Astrocyte (in vitro differentiated cells and primary cell): ENCODE measurements around the gene LARGE1. TPM values are rescaled to one million over a fixed set of nuclear protein-coding genes. Genes with fewer than 3 reads are reported as not detected.

Experiments
- DNase-seq: peaks from one replicate; pipeline ENCODE4 v3.0.0-alpha.2; 2010; ENCODE audit warnings: low read depth
- FAIRE-seq: peaks from 2 replicates; lab custom pipeline; 2011; peaks lifted over from hg19 to GRCh38; lab: Jason Lieb, UNC
- H2AFZ ChIP-seq: 2 replicates; pipeline ENCODE4 v1.6.0; 2012; ENCODE audit warnings: low read depth, low read length, inconsistent platforms
- H3K27ac ChIP-seq: 2 replicates; pipeline ENCODE4 v1.5.1; 2011; ENCODE audit warnings: low read depth, low read length, inconsistent platforms
- H3K27me3 ChIP-seq: 2 replicates; pipeline ENCODE4 v1.6.0; 2011; ENCODE audit warnings: low read length, inconsistent platforms; ENCODE audit not compliant: insufficient read depth
- H3K36me3 ChIP-seq: 2 replicates; pipeline ENCODE4 v1.5.1; 2011; ENCODE audit warnings: low read length, inconsistent platforms; ENCODE audit not compliant: insufficient read depth
- H3K4me1 ChIP-seq: 2 replicates; pipeline ENCODE4 v1.5.1; 2011; ENCODE audit warnings: low read length, inconsistent platforms; ENCODE audit not compliant: insufficient read depth
- H3K4me2 ChIP-seq: 2 replicates; pipeline ENCODE4 v1.6.0; 2012; ENCODE audit warnings: low read length, inconsistent platforms
- H3K4me3 ChIP-seq: 2 replicates; pipeline ENCODE4 v1.5.1; 2011; ENCODE audit warnings: low read depth, mild to moderate bottlenecking, low read length, inconsistent platforms; ENCODE audit not compliant: insufficient read depth
- H3K79me2 ChIP-seq: 2 replicates; pipeline ENCODE4 v1.6.0; 2012; ENCODE audit warnings: mild to moderate bottlenecking, low read length, inconsistent platforms; ENCODE audit not compliant: insufficient read depth
- H3K9ac ChIP-seq: 2 replicates; pipeline ENCODE4 v1.6.0; 2012; ENCODE audit warnings: mild to moderate bottlenecking, low read length, inconsistent platforms
- H3K9me3 ChIP-seq: 2 replicates; pipeline ENCODE4 v1.5.1; 2012; ENCODE audit warnings: low read depth, mild to moderate bottlenecking, low read length, inconsistent platforms; ENCODE audit not compliant: insufficient read depth
- H4K20me1 ChIP-seq: 2 replicates; pipeline ENCODE4 v1.6.0; 2012; ENCODE audit warnings: low read length, inconsistent platforms; ENCODE audit not compliant: insufficient read depth
- H3K27ac Mint-ChIP-seq: one replicate; pipeline ENCODE4 v1.8.0; 2021; ENCODE audit warnings: mild to moderate bottlenecking, mixed read lengths; ENCODE audit not compliant: unreplicated experiment
- H3K27me3 Mint-ChIP-seq: one replicate; pipeline ENCODE4 v1.8.0; 2021; ENCODE audit warnings: low read depth, mixed read lengths; ENCODE audit not compliant: unreplicated experiment
- H3K36me3 Mint-ChIP-seq: one replicate; pipeline ENCODE4 v1.8.0; 2021; ENCODE audit warnings: low read depth, mixed read lengths; ENCODE audit not compliant: unreplicated experiment
- H3K4me1 Mint-ChIP-seq: one replicate; pipeline ENCODE4 v1.8.0; 2021; ENCODE audit warnings: low read depth, mixed read lengths; ENCODE audit not compliant: unreplicated experiment
- H3K4me3 Mint-ChIP-seq: one replicate; pipeline ENCODE4 v1.8.0; 2021; ENCODE audit warnings: mild to moderate bottlenecking, moderate library complexity, mixed read lengths; ENCODE audit not compliant: unreplicated experiment
- H3K9me3 Mint-ChIP-seq: one replicate; pipeline ENCODE4 v1.8.0; 2021; ENCODE audit warnings: mild to moderate bottlenecking, mixed read lengths; ENCODE audit not compliant: unreplicated experiment
- CTCF ChIP-seq: IDR thresholded peaks from 2 replicates; pipeline ENCODE4 v1.5.1; 2011; ENCODE audit warnings: low read depth, mild to moderate bottlenecking, inconsistent platforms, low read length, moderate library complexity; ENCODE audit not compliant: insufficient read depth
- EZH2 ChIP-seq: IDR thresholded peaks from 2 replicates; pipeline ENCODE4 v1.6.1; 2012; ENCODE audit warnings: mild to moderate bottlenecking, low read length, inconsistent platforms; ENCODE audit not compliant: insufficient read depth
- total RNA-seq: library from RNA; stranded (reverse); gene quantifications from 2 replicates; pipeline ENCODE4 v1.2.1, GENCODE V29; 2021

The LARGE1 gene
- total RNA-seq, 1 donor from 2014 or later = 92.6 TPM

DNA sequence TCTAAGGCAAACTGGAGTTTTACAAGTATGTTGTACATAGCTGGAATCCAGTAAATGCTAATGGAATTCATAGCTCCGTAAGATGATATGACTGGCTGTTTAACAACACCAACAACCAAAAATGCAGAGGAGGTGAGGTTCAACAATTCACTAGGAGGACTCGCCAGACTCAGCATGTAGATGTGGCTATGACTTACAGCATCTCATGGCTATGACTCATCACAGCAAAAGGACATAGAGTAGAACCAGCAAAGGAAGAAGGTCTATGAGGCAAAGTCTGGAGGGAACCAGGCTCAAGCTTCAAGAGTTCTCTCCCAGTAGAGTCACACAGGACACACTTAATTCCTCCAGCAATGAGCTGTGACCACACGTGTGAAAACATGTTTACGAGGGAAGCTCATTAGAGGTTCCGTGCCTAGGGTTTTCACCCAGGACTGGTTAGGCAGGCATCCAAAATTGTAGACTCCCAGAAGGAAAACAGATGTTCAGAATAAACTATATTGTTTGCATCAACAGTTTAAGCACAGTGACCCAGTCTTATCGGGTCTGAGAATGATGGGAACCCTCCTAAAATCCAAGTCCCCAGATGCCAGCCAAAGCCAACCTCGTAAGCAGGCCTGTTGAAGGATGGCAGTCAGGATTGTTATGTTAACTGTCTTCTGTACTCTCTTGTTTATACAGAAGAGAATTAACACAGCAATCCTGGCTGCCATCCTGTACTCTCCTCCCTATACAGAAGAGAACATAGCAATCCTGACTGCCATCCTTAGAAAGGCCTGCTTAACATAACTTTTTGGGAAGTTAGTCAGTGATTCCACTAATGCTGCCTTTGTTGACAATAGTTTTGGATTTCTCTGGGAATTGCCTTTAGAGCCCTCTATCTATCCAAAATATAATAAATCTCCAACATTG lies 116.6 kb downstream of the LARGE1 start:
- no peaks in the 10 kb centered on the region for H3K27me3 ChIP-seq
- no peaks in the 10 kb centered on the region for H3K36me3 ChIP-seq
- no peak overlapping the region for H3K4me3 ChIP-seq
- H2AFZ ChIP-seq = no peak overlapping the region
- peak overlapping the region; percentile 23 for H3K4me2 ChIP-seq
- FAIRE-seq (peak; percentile 96), DNase-seq (peak; percentile 87)
- no peaks in the 10 kb centered on the region for H3K79me2 ChIP-seq
- no peaks in the 10 kb centered on the region for H3K27me3 Mint-ChIP-seq
- no peak overlapping the region for H3K27ac Mint-ChIP-seq
- no peak overlapping the region for H3K9ac ChIP-seq
- peaks cover 6% of the 10 kb centered on the region for H3K9me3 Mint-ChIP-seq
- peaks cover 40% of the 10 kb centered on the region for H3K4me1 Mint-ChIP-seq
- peak overlapping the region; percentile 3 for H3K27ac ChIP-seq
- H3K4me1 ChIP-seq = peaks cover 13% of the 10 kb centered on the region
- peaks cover 6% of the 10 kb centered on the region for H4K20me1 ChIP-seq
- TF ChIP-seq EZH2 (no peak), CTCF (no peak)
- no peaks in the 10 kb centered on the region for H3K9me3 ChIP-seq
- no peak overlapping the region for H3K4me3 Mint-ChIP-seq
- H3K36me3 Mint-ChIP-seq = peaks cover 8% of the 10 kb centered on the region

- no peaks in the 10 kb centered on the region for H3K27me3 Mint-ChIP-seq
- peaks cover 5% of the 10 kb centered on the region for H3K4me1 ChIP-seq
- no peak overlapping the region for H3K4me3 ChIP-seq
- H2AFZ ChIP-seq = no peak overlapping the region
- no peaks in the 10 kb centered on the region for H3K27me3 ChIP-seq
- no peak overlapping the region for H3K4me3 Mint-ChIP-seq
- TF ChIP-seq EZH2 (no peak), CTCF (no peak)
- H3K9me3 ChIP-seq = no peaks in the 10 kb centered on the region
- peaks cover 6% of the 10 kb centered on the region for H3K9me3 Mint-ChIP-seq
- no peaks in the 10 kb centered on the region for H3K79me2 ChIP-seq
- no peak overlapping the region for H3K27ac ChIP-seq
- no peak overlapping the region for H3K27ac Mint-ChIP-seq
- FAIRE-seq (no peak), DNase-seq (no peak)
- H3K36me3 ChIP-seq = no peaks in the 10 kb centered on the region
- peaks cover 18% of the 10 kb centered on the region for H3K4me1 Mint-ChIP-seq
- peaks cover 5% of the 10 kb centered on the region for H4K20me1 ChIP-seq
- no peak overlapping the region for H3K9ac ChIP-seq
- H3K4me2 ChIP-seq = no peak overlapping the region
- peaks cover 8% of the 10 kb centered on the region for H3K36me3 Mint-ChIP-seq
These were observed 121.9 kb downstream of the LARGE1 start for GRCh38 chr22:33798401-33798800.

- Histone ChIP-seq H3K9ac (no peak overlapping the region), H3K79me2 (no peaks in the 10 kb centered on the region), H3K4me2 (no peak overlapping the region), H4K20me1 (peaks cover 5% of the 10 kb centered on the region), H3K27me3 (no peaks in the 10 kb centered on the region), H3K4me1 (no peaks in the 10 kb centered on the region), H3K4me3 (no peak overlapping the region), H3K36me3 (no peaks in the 10 kb centered on the region), H3K9me3 (peaks cover 5% of the 10 kb centered on the region), H3K27ac (no peak overlapping the region), H2AFZ (no peak overlapping the region)
- Mint-ChIP-seq H3K27ac (no peak overlapping the region), H3K36me3 (peaks cover 7% of the 10 kb centered on the region), H3K4me1 (peaks cover 9% of the 10 kb centered on the region), H3K9me3 (peaks cover 4% of the 10 kb centered on the region), H3K4me3 (no peak overlapping the region), H3K27me3 (no peaks in the 10 kb centered on the region)
- FAIRE-seq (no peak), DNase-seq (no peak)
- TF ChIP-seq EZH2 (no peak), CTCF (no peak)
These were observed 123.8 kb downstream of the LARGE1 start for GRCh38 chr22:33796494-33796893.
